Measurements from ENCODE around the gene TLCD3B. TPM values are rescaled to one million over a fixed set of nuclear protein-coding genes. Genes with fewer than 3 reads are reported as not detected.

Gene TLCD3B
- total RNA-seq, 4 donors from 2014 or later = 0.54 to 0.79 TPM; not detected in 2

DNA sequence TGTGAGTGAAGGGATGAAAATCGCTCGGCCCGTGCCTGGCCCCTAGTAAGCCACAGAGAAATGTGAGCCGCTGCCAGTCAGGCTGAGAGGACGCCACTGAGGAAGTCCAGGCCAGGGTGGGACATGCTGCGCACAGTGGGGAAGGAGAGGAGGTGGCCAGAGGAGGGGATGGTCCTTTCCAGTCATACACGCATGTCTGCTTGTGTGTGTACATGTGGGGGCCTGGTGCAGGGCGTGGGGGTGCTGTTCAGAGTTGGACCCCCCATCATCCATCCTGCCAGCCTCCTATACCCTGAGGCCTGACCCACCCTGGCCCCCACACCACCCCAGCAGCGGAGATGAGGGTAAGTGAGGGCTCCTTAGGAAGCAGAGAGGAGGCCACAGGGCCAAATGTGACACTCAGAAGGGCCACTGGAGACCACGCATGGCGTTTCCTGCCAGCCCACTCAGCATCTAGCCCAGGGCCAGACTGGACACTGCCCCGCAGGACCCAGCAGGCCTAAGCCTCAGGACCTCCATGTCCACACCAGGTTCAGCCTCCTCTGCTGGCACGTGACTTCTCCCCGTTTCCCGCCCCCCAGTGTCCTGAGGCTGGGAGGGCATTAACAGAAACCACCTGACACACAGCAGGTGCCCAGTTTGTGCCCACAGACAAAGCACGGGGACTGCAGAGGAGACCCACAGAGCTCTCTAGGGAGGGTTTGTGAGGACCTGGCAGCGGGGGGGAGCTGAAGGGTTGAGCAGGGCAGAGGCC, 27.2 kb downstream of the TLCD3B start:
- intact Hi-C loops (cut with DNase I) = loop anchor here (5.0 kb wide), 1 partner anchor 307 kb away; no protein-coding TSS in a partner anchor
- no peak for TF ChIP-seq POLR2A (IDR thresholded peaks at IDR 0.05)
- TF ChIP-seq, protein P1, sequence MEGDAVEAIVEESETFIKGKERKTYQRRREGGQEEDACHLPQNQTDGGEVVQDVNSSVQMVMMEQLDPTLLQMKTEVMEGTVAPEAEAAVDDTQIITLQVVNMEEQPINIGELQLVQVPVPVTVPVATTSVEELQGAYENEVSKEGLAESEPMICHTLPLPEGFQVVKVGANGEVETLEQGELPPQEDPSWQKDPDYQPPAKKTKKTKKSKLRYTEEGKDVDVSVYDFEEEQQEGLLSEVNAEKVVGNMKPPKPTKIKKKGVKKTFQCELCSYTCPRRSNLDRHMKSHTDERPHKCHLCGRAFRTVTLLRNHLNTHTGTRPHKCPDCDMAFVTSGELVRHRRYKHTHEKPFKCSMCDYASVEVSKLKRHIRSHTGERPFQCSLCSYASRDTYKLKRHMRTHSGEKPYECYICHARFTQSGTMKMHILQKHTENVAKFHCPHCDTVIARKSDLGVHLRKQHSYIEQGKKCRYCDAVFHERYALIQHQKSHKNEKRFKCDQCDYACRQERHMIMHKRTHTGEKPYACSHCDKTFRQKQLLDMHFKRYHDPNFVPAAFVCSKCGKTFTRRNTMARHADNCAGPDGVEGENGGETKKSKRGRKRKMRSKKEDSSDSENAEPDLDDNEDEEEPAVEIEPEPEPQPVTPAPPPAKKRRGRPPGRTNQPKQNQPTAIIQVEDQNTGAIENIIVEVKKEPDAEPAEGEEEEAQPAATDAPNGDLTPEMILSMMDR (IDR thresholded peaks at IDR 0.05) = no peak
- Histone ChIP-seq H3K27me3 (no peaks in the 10 kb centered on the region), H3K4me3 (replicated peaks in 1 of 3) (no peak overlapping the region), H3K27ac (no peak overlapping the region), H3K4me1 (no peaks in the 10 kb centered on the region), H3K36me3 (peaks cover 0 to 2% of the 10 kb centered on the region in 2 donors), H3K9me3 (no peaks in the 10 kb centered on the region)
- 77 to 93% methylated on average over 15 to 17 of the region's 17 CpGs for WGBS, 2 donors
- no peak for DNase-seq

DNA sequence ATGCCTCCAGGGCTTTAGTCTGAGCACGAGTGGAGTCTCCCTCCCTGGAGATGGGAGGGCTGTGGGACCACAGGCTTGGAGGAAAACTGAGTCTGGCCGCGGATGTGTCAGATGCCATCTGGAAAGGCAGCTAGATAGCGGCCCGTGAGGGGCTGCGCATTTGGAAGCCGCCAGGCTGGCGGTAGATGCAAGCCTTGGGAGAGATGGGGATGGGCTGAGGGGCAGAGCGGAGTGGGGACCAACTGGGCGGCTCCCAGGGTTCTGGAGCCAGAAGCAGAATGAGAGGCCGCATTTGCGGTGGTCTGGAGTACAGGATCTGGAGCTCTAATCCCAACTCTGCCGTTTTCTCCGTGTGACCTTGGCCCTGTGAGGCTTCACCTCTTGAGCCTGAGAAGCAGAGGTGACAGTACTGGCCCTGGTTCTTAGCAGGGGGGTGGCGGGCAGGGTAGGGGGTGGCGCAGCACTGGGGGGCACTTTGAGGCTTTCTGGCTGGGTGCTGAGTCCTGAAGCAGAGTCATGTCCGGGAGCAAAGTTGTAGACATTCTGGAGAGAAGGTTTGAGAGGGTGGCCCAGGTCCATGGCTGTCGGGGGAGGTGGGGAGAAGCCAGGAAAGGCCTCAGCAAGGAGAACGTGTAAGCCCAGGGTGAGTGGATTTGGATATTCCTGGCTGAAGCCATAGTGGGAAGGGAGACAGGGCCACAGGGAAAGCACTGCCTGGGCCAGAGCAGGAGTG, 28.3 kb downstream of the TLCD3B start:
- no peaks in the 10 kb centered on the region for H3K9me3 ChIP-seq
- no peaks in the 10 kb centered on the region for H3K27me3 ChIP-seq
- no peak for DNase-seq
- H3K27ac ChIP-seq = no peak overlapping the region
- no peaks in the 10 kb centered on the region for H3K4me1 ChIP-seq
- intact Hi-C loops (cut with DNase I) = loop anchor here (5.0 kb wide), 1 partner anchor 305 kb away; no protein-coding TSS in a partner anchor
- H3K4me3 ChIP-seq (replicated peaks in 1 of 3) = no peak overlapping the region
- WGBS, 2 donors = 87 to 90% methylated on average over 18 to 19 of the region's 19 CpGs
- TF ChIP-seq POLR2A (IDR thresholded peaks at IDR 0.05) = no peak
- TF ChIP-seq, protein P1 (IDR thresholded peaks at IDR 0.05) = no peak
- H3K36me3 ChIP-seq = peaks cover 0 to 2% of the 10 kb centered on the region in 2 donors

DNA sequence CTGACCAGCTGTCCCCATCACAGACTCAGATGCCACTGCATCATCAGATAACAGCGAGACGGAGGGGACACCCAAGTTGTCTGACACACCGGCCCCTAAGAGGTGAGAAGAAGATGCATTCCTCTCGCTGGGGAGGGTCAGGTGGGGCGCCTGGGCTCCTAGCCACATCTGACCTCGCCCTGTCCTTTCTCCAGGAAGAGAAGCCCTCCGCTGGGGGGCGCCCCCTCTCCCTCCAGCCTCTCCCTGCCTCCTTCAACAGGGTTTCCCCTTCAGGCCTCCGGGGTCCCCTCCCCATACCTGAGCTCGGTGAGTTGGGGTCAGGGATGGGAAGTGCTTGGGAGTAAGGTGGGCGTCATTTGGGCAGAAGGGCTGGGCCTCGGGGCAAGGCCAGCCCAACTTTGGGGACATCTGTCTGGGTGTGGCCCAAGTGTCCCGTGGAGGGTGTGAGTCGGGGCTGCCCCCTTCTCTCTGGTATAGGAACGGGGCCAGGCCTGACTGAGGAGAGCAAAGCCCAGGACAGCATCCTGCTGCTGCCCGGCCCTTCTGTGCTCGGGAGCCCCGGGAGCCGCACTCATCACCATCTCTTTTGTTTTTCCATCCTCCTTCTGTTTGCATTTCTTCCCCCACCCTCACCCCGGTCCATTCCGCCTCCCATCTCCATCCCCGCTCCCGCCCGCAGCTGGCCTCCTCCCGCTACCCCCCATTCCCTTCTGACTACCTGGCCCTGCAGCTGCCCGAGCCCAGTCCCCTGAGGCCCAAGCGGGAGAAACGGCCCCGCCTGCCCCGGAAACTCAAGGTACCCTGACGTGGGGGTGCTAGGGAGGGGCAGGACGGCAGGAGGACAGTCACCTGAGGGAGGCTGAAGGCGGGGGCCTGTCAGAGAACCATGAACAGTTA, 30.1 kb downstream of the TLCD3B start:
- intact Hi-C loops (cut with DNase I) = loop anchor here (5.0 kb wide), 1 partner anchor 304 kb away; no protein-coding TSS in a partner anchor
- Histone ChIP-seq H3K27me3 (no peaks in the 10 kb centered on the region), H3K4me1 (peaks cover 4 to 6% of the 10 kb centered on the region in 2 donors), H3K9me3 (no peaks in the 10 kb centered on the region), H3K36me3 (peaks cover 0 to 2% of the 10 kb centered on the region in 2 donors), H3K4me3 (replicated peaks in 1 of 3) (no peak overlapping the region), H3K27ac (no peak overlapping the region)
- WGBS, 2 donors = 86 to 87% methylated on average over 33 of the region's 33 CpGs
- TF ChIP-seq, protein P1 (IDR thresholded peaks at IDR 0.05) = no peak
- no peak for TF ChIP-seq POLR2A (IDR thresholded peaks at IDR 0.05)
- DNase-seq = no peak

DNA sequence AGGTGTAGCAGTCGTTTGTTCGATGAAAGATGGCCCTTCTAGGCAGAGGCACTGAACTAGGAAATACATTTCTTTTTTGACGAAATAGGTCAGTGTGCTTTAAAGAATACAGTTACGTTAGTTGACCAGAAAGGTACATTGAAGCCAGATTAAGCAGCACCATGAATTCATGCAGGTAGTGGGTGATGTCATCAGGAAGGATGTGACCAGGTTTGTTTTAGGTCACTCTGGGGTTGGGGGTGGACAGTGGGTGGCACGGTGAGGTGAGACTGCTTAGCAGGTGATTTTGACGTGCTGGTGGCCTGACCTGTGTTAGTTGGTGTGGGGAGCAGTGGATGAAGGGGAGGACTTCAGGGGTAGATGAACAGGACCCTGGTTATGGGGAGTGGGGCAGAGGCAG, 31.5 kb downstream of the TLCD3B start:
- intact Hi-C loops (cut with DNase I) = loop anchor here (5.0 kb wide), 1 partner anchor 302 kb away; no protein-coding TSS in a partner anchor
- Histone ChIP-seq H3K36me3 (peaks cover 0 to 2% of the 10 kb centered on the region in 2 donors), H3K4me1 (peaks cover 10 to 12% of the 10 kb centered on the region in 2 donors), H3K9me3 (no peaks in the 10 kb centered on the region), H3K4me3 (replicated peaks in 1 of 3) (no peak overlapping the region), H3K27me3 (no peaks in the 10 kb centered on the region), H3K27ac (no peak overlapping the region)
- DNase-seq = no peak
- TF ChIP-seq POLR2A (IDR thresholded peaks at IDR 0.05) = no peak
- TF ChIP-seq, protein P1 (IDR thresholded peaks at IDR 0.05) = no peak
- 93% methylated on average over 6 of the region's 6 CpGs for WGBS, 2 donors

Data from thyroid gland (tissue), 4 donors.